ENCODE data around the gene FAM217B. TPM values are rescaled to one million over a fixed set of nuclear protein-coding genes. Genes with fewer than 3 reads are reported as not detected.

Gene FAM217B
- total and polyA plus RNA-seq, 7 donors: 1.9 to 29.2 (median 6.5) TPM

- Histone ChIP-seq H3K4me3 (no peak within 1 kb of the TSS), H3K27me3 (ENCODE audit: insufficient read depth in 3 of 3, low read length in 2 of 3) (no peaks in the 10 kb centered on the region), H3K36me3 (ENCODE audit: insufficient read depth in 1 of 2, low read depth in 1 of 2) (no peaks in the 10 kb centered on the region), H3K4me1 (peaks cover 7% of the 10 kb centered on the region), H3K9me3 (no peaks in the 10 kb centered on the region), H3K27ac (no peak within 1 kb of the TSS)
- intact Hi-C loops (cut with DNase I): no loop called here
- ATAC-seq: no peak
- 90 to 93% (median 91%) methylated on average over 5 of the region's 5 CpGs for WGBS, 3 donors
- TF ChIP-seq, protein P1, sequence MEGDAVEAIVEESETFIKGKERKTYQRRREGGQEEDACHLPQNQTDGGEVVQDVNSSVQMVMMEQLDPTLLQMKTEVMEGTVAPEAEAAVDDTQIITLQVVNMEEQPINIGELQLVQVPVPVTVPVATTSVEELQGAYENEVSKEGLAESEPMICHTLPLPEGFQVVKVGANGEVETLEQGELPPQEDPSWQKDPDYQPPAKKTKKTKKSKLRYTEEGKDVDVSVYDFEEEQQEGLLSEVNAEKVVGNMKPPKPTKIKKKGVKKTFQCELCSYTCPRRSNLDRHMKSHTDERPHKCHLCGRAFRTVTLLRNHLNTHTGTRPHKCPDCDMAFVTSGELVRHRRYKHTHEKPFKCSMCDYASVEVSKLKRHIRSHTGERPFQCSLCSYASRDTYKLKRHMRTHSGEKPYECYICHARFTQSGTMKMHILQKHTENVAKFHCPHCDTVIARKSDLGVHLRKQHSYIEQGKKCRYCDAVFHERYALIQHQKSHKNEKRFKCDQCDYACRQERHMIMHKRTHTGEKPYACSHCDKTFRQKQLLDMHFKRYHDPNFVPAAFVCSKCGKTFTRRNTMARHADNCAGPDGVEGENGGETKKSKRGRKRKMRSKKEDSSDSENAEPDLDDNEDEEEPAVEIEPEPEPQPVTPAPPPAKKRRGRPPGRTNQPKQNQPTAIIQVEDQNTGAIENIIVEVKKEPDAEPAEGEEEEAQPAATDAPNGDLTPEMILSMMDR (IDR thresholded peaks at IDR 0.05): no peak
- no peak for DNase-seq
These were observed 17.9 kb downstream of the FAM217B start, which contains the start of gene CDH26 for GRCh38 chr20:59958123-59958522. Gene CDH26 (plus strand): TSS chr20:59958423. CDS start chr20:59958727, 304 bp downstream.

DNA sequence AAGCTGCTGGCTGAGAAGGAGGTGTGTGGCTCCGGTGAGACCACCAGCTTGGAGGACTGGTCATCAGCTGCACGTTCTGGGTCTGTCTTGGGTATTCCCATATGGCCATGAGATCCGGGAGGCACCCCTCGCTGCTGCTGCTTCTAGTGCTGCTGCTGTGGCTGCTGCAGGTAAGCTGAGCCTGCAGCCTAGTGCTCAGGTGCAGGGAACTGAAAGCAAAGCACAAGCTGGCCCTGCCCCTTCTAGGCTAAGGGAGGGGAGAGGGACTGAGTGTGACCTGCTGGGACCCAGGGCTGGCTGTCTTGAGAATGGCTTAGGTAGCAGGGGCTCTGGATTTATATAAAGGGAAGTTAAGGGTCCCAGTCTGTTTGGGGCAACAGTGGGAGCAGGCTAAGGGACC is 18.4 kb downstream of the FAM217B start:
- no peak for DNase-seq
- peaks cover 7% of the 10 kb centered on the region for H3K4me1 ChIP-seq
- no peaks in the 10 kb centered on the region for H3K27me3 ChIP-seq (ENCODE audit: insufficient read depth in 3 of 3, low read length in 2 of 3)
- no peak overlapping the region for H3K4me3 ChIP-seq
- intact Hi-C loops (cut with DNase I): no loop called here
- ATAC-seq: no peak
- no peaks in the 10 kb centered on the region for H3K9me3 ChIP-seq
- WGBS, 3 donors: 84 to 95% (median 93%) methylated on average over 4 of the region's 4 CpGs
- no peaks in the 10 kb centered on the region for H3K36me3 ChIP-seq (ENCODE audit: insufficient read depth in 1 of 2, low read depth in 1 of 2)
- H3K27ac ChIP-seq: no peak overlapping the region
- TF ChIP-seq, protein P1 (IDR thresholded peaks at IDR 0.05): no peak

GRCh38 chr20:59961423-59961822 is 21.2 kb downstream of the FAM217B start:
- Histone ChIP-seq H3K36me3 (ENCODE audit: insufficient read depth in 1 of 2, low read depth in 1 of 2) (no peaks in the 10 kb centered on the region), H3K27me3 (ENCODE audit: insufficient read depth in 3 of 3, low read length in 2 of 3) (no peaks in the 10 kb centered on the region), H3K27ac (no peak overlapping the region), H3K9me3 (no peaks in the 10 kb centered on the region), H3K4me1 (no peaks in the 10 kb centered on the region), H3K4me3 (no peak overlapping the region)
- 83 to 92% (median 83%) methylated on average over 2 of the region's 2 CpGs for WGBS, 3 donors
- ATAC-seq (no peak), DNase-seq (no peak)
- intact Hi-C loops (cut with DNase I): no loop called here
- TF ChIP-seq, protein P1 (IDR thresholded peaks at IDR 0.05): no peak

- no peaks in the 10 kb centered on the region for H3K4me1 ChIP-seq
- ATAC-seq (no peak), DNase-seq (no peak)
- intact Hi-C loops (cut with DNase I): no loop called here
- WGBS, 3 donors: 88 to 90% (median 89%) methylated on average over 6 of the region's 6 CpGs
- no peaks in the 10 kb centered on the region for H3K36me3 ChIP-seq (ENCODE audit: insufficient read depth in 1 of 2, low read depth in 1 of 2)
- H3K9me3 ChIP-seq: no peaks in the 10 kb centered on the region
- TF ChIP-seq, protein P1 (IDR thresholded peaks at IDR 0.05): no peak
- no peak overlapping the region for H3K4me3 ChIP-seq
- H3K27me3 ChIP-seq (ENCODE audit: insufficient read depth in 3 of 3, low read length in 2 of 3): no peaks in the 10 kb centered on the region
- H3K27ac ChIP-seq: no peak overlapping the region
These were observed 22.0 kb downstream of the FAM217B start for GRCh38 chr20:59962155-59962554.

GRCh38 chr20:59966428-59966827 is 26.2 kb downstream of the FAM217B start:
- TF ChIP-seq, protein P1 (IDR thresholded peaks at IDR 0.05): no peak
- Histone ChIP-seq H3K9me3 (no peaks in the 10 kb centered on the region), H3K4me3 (no peak overlapping the region), H3K36me3 (ENCODE audit: insufficient read depth in 1 of 2, low read depth in 1 of 2) (no peaks in the 10 kb centered on the region), H3K27me3 (ENCODE audit: insufficient read depth in 3 of 3, low read length in 2 of 3) (no peaks in the 10 kb centered on the region), H3K27ac (no peak overlapping the region), H3K4me1 (no peaks in the 10 kb centered on the region)
- no peak for DNase-seq
- 80 to 82% (median 81%) methylated on average over 3 of the region's 3 CpGs for WGBS, 3 donors
- no peak for ATAC-seq
- intact Hi-C loops (cut with DNase I): no loop called here

Measured in psoas muscle (tissue), 8 donors.